Renal cortical epithelial cell (primary cell): ENCODE measurements around the gene SPSB3. TPM values are rescaled to one million over a fixed set of nuclear protein-coding genes. Genes with fewer than 3 reads are reported as not detected.
"Not testable (repeated sequence)": the region's sequence is repeated elsewhere in the genome, so short reads cannot be mapped to it uniquely, and the experiment has no call there.

Source experiments
- DNase-seq: peaks from one replicate; pipeline ENCODE4 v3.0.0-alpha.2; 2011; ENCODE audit warnings: low read depth
- total RNA-seq: library from RNA; depleted of rRNA; stranded (reverse); fragments of >200 nt; gene quantifications from 2 replicates; pipeline ENCODE4 v1.2.3, GENCODE V29; 2014

Gene SPSB3
- total RNA-seq, 1 donor from 2014 or later = 53.2 TPM

DNA sequence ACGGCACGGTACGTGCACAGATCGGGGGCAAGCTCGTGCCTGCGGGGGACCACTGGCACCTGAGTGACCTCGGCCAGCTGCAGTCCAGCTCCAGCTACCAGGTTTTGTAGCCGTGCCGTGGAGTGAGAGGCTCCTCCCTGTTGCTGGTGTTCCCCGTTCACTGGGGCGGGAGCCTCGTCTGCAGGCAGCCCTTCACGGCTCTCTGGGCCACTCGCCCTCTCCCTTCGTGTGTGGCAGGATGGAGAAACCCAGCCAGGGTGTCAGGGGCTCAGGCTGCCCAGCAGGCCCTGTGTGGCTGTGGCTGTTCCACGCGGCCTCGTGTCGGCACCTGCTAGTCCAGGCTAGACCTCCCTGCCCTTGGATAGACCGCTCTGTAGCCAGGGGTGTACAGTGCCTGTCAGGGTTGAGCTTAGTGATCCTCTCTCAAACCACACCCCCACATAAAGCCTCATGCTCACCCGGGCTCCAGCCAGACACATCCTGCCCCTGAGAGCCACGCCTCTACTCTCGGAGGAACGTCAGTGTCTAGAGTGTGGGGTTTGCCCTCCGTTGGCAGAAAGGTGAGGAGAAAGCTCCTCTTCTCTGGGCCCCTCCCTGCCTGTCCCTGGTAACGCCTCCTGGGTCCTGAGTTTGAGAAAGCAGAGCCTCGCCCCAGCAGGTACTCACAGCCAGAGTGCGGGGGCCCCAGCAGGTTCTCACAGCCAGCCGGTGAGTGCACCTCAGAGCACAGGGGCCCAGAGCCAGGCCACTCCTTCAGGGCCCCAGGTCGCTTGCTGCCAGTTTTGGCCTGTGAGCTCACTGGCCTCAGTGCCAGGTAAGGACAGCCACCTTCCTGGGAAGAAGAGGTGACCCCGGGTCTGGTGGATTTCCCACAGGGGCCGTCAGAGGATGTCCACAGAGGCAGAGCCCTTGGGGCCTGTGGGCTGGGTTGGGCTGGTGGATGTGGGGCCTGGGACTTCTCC, 38.7 kb downstream of the SPSB3 start:
- no peak for DNase-seq

DNA sequence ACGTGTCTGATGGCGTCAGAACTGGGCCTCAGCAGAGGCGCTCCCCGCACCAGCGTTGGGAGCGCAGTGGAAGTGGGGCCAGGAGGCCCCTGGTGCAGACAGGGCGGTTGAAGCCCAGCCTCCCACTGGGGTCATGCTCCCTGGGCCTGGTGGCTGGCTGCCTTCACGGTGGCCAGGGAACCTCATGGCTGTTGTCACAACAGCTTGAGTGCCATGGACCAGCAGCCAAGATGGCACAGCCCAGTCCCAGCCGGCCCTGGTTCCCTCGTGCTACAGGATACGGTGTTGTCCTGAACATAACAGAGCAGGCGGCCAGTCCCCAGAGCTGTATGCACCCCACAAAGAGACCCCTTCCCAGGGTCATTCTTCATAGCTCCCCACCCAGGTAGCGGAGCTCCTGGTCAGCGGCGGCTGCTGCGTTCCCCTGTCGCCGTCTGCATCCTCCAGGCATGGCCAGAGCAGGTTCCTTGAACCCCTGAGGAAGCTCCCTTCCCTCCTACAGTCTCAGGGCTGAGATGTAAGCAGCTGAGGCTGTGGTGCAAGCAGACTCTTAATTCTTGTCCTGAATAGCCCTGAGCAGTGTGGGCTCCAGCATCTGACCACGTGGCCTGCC, 40.7 kb downstream of the SPSB3 start:
- no peak for DNase-seq

DNA sequence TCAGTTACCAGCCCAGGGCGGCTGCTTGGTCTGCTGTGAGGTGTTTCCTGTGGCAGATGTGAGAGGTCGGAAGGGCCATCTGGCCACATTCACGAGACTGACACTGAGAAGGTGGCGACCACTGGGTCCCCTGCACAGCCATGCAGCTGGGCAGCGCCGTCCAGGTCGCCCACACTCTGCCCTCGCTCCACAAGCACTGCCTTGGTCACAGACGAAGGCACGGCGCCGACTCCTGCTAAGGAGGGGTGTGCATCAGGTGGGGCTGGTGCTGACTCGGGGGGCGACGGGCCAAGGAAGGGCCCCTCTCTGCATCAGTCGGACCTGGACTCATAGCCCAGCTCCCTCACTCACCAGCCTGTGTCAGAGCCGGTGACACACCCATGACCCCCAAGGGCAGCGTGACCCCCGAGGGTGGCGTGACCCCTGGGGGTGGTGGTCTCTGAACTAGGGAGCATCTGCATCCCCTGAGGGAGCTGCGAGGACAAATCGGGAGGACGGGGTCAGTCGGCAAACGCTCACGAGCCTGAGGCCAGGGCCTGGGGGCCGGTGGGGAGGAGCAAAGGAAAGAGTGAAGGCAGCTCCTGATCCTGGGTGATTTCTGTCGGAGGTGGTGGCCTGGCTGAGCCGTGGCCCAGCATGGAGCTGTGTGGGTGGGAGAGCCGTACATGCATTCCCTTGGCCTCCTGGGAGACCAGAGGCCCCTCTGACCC, 41.4 kb downstream of the SPSB3 start:
- no peak for DNase-seq

DNA sequence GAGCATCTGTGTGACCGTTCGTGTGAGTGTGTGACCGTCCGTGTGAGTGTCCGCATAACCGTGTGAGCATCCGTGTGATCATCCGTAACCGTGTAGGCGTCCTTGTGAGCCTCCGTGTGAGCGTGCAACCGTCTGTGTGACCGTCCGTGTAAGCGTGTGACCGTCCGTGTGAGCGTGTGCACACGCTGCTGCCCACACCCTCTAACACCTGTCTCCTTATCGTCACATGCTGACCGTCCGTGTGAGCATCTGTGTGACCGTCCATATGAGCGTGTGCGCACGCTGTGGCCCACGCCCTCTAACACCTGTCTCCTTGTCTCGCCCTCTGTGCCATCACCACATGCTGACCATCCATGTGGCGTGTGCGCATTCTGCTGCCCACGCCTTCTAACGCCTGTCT, 42.1 kb downstream of the SPSB3 start:
- DNase-seq = no peak

DNA sequence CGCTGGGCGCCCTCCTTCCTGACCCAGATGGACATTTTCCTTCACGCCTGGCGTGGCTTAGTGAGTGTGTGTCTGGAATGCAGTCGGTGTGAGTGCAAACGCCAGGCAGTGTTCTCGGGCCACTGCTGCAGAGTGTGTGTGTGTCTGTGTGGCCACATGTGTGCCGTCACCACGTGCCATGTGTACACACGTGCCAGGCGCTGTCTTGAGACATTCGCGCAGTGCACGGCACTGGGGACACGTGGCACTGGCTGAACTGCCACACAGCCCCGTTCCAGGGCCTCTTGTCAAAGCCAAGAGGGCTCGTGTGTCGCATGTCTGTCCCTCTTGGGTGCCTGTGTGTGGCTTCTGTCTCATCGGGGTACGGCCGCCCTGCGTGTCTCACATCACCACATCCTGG, 47.6 kb downstream of the SPSB3 start:
- DNase-seq = no peak

DNA sequence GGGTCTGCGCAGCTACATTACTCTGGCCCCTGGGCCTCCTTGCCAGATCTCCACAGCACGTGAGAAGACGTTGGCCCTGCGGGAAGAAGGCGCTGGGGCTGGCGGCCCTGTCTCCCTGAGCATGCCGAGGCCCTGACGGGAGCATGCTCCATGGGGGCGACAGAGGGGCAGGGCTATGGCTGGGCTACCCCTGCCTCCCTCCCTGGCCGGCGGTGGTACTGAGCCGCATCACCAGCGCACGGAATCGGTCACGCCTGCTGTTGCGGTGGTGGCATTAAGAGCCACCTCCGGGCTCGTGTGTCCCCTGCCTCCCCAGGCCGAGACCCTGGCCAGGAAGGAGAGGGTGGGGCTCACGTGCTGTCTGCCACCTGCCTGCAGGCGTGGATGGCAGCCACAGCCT, 48.2 kb downstream of the SPSB3 start:
- no peak for DNase-seq

DNA sequence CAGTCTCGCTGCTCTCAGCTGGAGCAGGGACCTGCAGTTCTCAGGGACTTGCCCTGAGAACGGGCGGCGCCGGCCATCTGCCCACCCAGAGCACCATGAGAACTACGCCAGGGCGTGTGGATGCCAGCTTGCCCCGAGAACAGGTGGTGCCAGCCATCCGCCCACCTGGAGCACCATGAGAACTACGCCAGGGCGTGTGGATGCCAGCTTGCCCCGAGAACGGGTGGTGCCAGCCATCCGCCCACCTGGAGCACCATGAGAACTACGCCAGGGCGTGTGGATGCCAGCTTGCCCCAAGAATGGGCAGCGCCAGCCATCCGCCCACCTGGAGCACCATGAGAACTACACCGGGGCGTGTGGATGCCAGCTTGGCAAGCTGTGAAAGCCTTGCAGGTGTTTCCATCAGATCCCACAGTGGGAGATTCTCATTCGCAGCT, 49.8 kb downstream of the SPSB3 start:
- not testable (repeated sequence) for DNase-seq

DNA sequence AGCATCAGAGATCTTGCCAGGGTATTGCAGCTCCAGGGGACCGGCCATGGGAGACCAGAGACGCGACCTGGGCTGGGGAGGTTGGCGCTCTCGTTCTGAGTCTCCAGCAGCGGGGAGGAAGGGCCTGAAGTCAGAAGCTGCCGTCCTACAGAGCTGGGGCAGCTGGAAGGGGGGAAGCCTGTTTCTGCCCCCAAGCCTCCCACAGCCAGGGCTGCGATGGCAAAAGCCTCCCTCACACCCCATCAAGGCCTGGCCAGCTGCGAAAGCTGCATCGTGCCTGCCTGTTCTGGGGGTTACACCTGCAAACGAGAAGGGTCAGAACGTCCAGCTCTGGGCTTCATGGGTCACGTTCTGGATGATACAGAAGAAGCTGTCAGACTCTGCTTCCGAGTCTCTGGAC, 50.3 kb downstream of the SPSB3 start:
- no peak for DNase-seq

DNA sequence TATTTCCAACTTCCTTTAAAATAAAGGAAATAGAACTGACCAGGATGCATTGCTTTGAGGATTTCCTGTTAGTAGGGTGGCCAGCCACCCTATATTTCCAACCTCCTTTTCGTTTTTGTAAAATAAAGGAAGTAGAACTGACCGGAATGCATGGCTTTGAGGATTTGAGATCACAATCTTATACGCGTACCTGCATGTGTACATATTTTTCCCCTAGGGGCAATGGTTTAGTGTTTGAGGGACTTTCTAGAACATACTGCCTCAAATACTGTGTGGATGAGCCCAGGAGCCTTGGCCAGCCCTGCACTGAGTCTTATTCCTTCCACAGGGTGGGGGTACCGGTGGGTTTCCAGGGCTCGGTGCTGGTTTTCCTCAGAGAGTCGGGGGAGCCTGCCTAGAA, 50.8 kb downstream of the SPSB3 start:
- no peak for DNase-seq

DNA sequence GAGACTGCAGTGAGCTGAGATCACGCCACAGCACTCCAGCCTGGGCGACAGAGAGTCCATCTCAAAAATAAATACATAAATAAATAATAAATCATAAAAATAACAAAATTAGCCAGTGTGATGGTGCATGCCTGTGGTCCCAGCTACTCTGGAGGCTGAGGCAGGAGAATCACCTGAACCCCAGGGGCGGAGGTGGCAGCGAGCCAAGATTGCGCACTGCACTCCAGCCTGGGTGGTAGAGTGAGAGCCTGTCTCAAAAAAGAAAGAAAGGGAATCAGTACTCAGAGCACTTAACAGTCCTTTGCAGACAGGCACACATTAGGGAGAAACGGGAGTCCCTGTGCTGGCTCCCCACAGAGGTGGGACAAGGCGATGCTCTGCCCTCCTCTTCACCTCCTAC, 51.3 kb downstream of the SPSB3 start:
- DNase-seq = no peak

DNA sequence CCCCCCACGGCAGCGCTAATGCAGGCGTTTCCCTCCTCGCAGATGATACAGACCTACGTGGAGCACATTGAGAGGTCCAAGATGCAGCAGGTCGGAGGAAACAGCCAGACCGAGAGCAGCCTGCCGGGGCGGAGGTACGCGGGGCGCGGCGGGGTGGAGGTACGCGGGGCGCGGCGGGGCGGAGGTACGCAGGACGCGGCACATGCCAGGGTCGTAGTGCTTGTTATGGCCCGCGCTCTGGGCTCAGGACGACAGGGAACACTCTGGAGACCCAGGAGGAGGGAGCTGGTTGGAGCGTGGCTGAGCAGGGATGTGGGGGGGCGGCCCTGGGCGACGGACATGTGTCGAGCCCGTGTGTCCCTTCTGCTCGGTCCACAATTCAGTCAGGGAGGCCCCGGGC, 52.9 kb downstream of the SPSB3 start:
- no peak for DNase-seq

DNA sequence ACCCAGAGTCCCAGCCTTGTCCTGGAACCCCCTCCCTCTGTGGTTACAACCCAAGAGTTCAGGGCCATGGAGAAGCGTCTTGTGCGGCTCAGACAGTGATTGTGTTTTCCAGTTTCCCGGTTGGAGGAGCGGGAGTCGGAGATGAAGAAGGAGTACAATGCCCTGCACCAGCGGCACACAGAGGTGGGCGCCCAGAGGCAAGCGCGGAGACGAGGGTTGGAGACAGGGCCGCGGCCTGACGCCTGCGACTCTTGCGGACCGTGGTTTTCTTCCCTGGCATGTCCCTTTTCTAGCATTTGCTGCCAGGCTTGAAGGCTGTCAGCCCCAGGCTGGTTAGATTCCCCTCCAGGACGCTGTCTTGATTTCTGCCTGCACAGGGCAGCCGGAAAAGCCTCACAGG, 53.3 kb downstream of the SPSB3 start:
- DNase-seq = no peak

DNA sequence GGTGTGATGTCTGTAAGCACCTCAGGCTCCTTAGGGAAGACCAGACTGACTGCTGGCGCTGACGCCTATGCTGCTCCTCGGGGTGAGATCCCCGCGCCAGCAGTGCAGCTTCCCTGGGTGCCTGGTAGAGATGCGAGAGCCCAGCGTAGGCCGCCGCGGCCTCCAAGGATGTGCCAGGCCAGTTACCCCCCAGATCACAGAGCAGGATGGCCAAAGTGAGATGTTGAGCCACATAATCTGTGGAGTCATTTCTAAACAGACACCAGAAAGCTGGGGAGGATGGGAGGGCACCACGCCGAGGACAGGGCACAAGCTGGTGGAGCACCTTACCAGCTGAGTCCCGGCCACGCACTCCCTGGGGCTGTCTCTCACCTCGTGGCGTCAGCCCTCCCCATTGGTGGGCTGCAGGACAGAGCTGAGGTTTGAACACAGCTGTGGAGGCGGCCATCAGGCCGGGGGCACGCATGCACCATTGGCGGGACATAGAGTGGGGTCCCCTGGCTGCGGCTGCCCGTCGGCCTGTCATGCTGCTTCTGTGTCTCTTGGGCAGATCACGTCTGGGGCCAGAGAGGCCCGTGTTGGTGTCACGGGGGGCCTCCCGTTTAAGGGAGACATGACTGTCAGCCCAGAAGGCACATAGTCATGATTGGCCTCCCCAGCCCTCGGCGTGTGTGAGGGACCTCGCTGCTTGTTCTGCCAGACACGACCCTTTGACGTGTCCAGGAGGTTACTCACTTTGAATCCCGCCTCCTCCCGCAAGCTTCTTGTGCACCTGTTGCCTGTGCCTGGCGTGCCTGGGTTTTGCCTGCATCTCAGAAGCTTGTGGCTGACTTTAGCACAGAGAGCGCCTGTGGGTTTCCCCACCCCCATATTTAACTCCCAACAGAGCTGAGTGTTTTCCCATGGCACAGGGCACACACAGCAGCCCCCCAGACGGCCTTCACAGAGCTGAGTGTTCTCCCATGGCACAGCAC, 54.4 kb downstream of the SPSB3 start:
- no peak for DNase-seq

Other genes with a start within 250 kb of the SPSB3 start
- gene TMEM204, start 248.9 kb downstream of the SPSB3 start, total RNA-seq = 0.10 TPM in 1 of 2 replicates, not detected in the other
- gene IFT140, start 170.5 kb downstream of the SPSB3 start, total RNA-seq = 19.1 and 59.2 TPM in 2 replicates
- gene CRAMP1, start 170.2 kb downstream of the SPSB3 start, total RNA-seq = 4.9 and 14.2 TPM in 2 replicates
- gene JPT2, start 104.3 kb downstream of the SPSB3 start, total RNA-seq = 149 and 284 TPM in 2 replicates
- 22.9 and 40.0 TPM in 2 replicates for gene MAPK8IP3, start 76.4 kb downstream of the SPSB3 start, total RNA-seq
- 38.9 and 84.0 TPM in 2 replicates for gene NME3, start 11.0 kb downstream of the SPSB3 start, total RNA-seq
- gene EME2, start 9.8 kb downstream of the SPSB3 start, total RNA-seq = 12.2 and 13.1 TPM in 2 replicates
- gene MRPS34, start 9.4 kb downstream of the SPSB3 start, total RNA-seq = 41.6 and 68.4 TPM in 2 replicates
- 58.2 and 85.3 TPM in 2 replicates for gene NUBP2, start 389 bp upstream of the SPSB3 start, total RNA-seq
- gene IGFALS, start 11.1 kb upstream of the SPSB3 start, total RNA-seq = 0.05 TPM in 1 of 2 replicates, not detected in the other
- gene HAGH, start 44.3 kb upstream of the SPSB3 start, total RNA-seq = 63.9 and 102 TPM in 2 replicates
- 84.9 and 109 TPM in 2 replicates for gene FAHD1, start 44.6 kb upstream of the SPSB3 start, total RNA-seq
- 0.15 and 2.6 TPM in 2 replicates for gene MEIOB, start 89.6 kb upstream of the SPSB3 start, total RNA-seq
- gene HS3ST6, start 135.8 kb upstream of the SPSB3 start, total RNA-seq = not detected in 2 replicates
- 9.6 and 10.8 TPM in 2 replicates for gene MSRB1, start 160.6 kb upstream of the SPSB3 start, total RNA-seq
- gene RPL3L, start 172.1 kb upstream of the SPSB3 start, total RNA-seq = not detected in 2 replicates
- gene NDUFB10, start 177.0 kb upstream of the SPSB3 start, total RNA-seq = 119 and 138 TPM in 2 replicates
- 865 and 1,076 TPM in 2 replicates for gene RPS2, start 182.3 kb upstream of the SPSB3 start, total RNA-seq
- gene RNF151, start 184.3 kb upstream of the SPSB3 start, total RNA-seq = not detected in 2 replicates
- gene TBL3, start 189.5 kb upstream of the SPSB3 start, total RNA-seq = 46.2 and 46.3 TPM in 2 replicates
- 0.87 TPM in 1 of 2 replicates, not detected in the other for gene NOXO1, start 198.9 kb upstream of the SPSB3 start, total RNA-seq
- 8.7 and 10.1 TPM in 2 replicates for gene GFER, start 201.6 kb upstream of the SPSB3 start, total RNA-seq
- 2.0 and 8.0 TPM in 2 replicates for gene SYNGR3, start 207.4 kb upstream of the SPSB3 start, total RNA-seq
- 10.1 and 22.4 TPM in 2 replicates for gene ZNF598, start 227.2 kb upstream of the SPSB3 start, total RNA-seq
- gene NPW, start 237.2 kb upstream of the SPSB3 start, total RNA-seq = 0.10 TPM in 1 of 2 replicates, not detected in the other
- gene NHERF2, start 244.3 kb upstream of the SPSB3 start, total RNA-seq = 3.5 and 6.3 TPM in 2 replicates